Mesenteric fat pad (tissue), 1 donor: ENCODE data around the gene TNXB. TPM values are rescaled to one million over a fixed set of nuclear protein-coding genes. Genes with fewer than 3 reads are reported as not detected.

Experiments
- DNase-seq: peaks from one replicate; pipeline ENCODE4 v3.0.0-alpha.2; 2020; ENCODE audit warnings: low spot score
- total RNA-seq: library from RNA; stranded (reverse); fragmentation: NEBNext Ultra II Directional; extraction: Animal tissue kit (Norgen Biotek cat#: 25700); gene quantifications from one replicate; pipeline ENCODE4 v1.2.1, GENCODE V29; 2021
- donor health status: DM: yes; HTN: yes; CAD: no.

The TNXB gene
- total RNA-seq, 1 donor from 2014 or later, result 187 TPM

GRCh38 chr6:32140420-32141046 is 31.4 kb upstream of the TNXB start:
- no peak for DNase-seq

- DNase-seq, result no peak
Observed at GRCh38 chr6:32139590-32139989, 30.5 kb upstream of the TNXB start.

- no peak for DNase-seq
Observed at GRCh38 chr6:32137454-32137853, 28.3 kb upstream of the TNXB start.

- DNase-seq, result no peak
Observed at GRCh38 chr6:32133786-32134185, 24.6 kb upstream of the TNXB start.

- DNase-seq, result no peak
Observed at GRCh38 chr6:32132110-32132509, 23.0 kb upstream of the TNXB start.

- no peak for DNase-seq
Observed at GRCh38 chr6:32131439-32131948, 22.4 kb upstream of the TNXB start.

- no peak for DNase-seq
Observed at GRCh38 chr6:32129297-32130088, 20.4 kb upstream of the TNXB start.

- DNase-seq, result no peak
Observed at GRCh38 chr6:32128751-32129296, 19.7 kb upstream of the TNXB start.

GRCh38 chr6:32127717-32128592 is 18.8 kb upstream of the TNXB start, which contains the start of gene ATF6B:
TSS of gene ATF6B (minus strand) at chr6:32128246. CDS start at chr6:32128207, 39 bp downstream.
- peak; percentile 97 for DNase-seq

GRCh38 chr6:32127409-32127716 is 18.2 kb upstream of the TNXB start:
- no peak for DNase-seq

- DNase-seq, result no peak
Observed at GRCh38 chr6:32126880-32127279, 17.7 kb upstream of the TNXB start.

- no peak for DNase-seq
Observed at GRCh38 chr6:32123681-32124080, 14.5 kb upstream of the TNXB start.

- DNase-seq, result no peak
Observed at GRCh38 chr6:32120573-32121059, 11.5 kb upstream of the TNXB start.

GRCh38 chr6:32118782-32119628 is 9.9 kb upstream of the TNXB start:
- DNase-seq, result peak; percentile 95

- DNase-seq, result no peak
Observed at GRCh38 chr6:32117461-32117860, 8.3 kb upstream of the TNXB start.

GRCh38 chr6:32116674-32117073 is 7.5 kb upstream of the TNXB start:
- DNase-seq, result no peak

- DNase-seq, result no peak
Observed at GRCh38 chr6:32115623-32116022, 6.5 kb upstream of the TNXB start.

GRCh38 chr6:32114796-32115195 is 5.7 kb upstream of the TNXB start:
- DNase-seq, result no peak

- no peak for DNase-seq
Observed at GRCh38 chr6:32113386-32114352, 4.5 kb upstream of the TNXB start.
